ENCODE results near the gene COG4.

Gene COG4

DNA sequence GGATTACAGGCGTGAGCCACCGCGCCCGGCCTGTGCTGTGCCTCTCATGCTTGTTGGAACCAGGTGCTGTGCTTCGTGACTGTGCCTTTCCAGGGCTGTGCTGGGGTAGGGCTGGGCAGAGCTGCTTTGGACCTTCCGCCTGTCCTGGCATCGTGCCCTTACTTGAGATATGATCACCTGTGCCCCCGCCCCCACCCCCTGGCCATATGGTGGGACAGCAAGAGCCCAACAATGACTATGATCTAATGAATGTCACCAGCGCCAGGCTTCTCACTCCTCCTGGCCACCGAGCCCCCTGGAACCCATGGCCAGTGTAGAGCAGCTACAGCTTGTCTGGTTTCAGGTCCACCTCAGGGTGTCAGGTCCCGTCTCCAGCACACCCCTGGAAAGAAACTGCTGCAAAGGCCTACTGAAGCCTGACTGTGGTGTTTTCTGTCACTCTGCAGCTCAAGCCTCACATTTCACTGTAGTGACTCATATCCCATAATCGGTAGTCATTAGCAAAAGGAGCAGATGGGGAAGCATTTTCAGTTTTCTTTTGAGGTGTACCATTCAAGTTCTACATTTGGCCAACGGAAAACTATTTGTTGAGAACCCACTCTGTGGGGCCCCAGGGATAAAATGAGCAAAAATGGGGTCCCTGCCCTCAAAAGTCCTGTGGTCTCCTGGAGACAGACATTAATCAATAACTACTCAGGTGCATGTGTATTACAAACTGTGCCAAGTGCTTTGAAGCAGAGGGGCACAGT is 46.9 kb downstream of the COG4 start:
- peak; percentile 95 for DNase-seq

DNA sequence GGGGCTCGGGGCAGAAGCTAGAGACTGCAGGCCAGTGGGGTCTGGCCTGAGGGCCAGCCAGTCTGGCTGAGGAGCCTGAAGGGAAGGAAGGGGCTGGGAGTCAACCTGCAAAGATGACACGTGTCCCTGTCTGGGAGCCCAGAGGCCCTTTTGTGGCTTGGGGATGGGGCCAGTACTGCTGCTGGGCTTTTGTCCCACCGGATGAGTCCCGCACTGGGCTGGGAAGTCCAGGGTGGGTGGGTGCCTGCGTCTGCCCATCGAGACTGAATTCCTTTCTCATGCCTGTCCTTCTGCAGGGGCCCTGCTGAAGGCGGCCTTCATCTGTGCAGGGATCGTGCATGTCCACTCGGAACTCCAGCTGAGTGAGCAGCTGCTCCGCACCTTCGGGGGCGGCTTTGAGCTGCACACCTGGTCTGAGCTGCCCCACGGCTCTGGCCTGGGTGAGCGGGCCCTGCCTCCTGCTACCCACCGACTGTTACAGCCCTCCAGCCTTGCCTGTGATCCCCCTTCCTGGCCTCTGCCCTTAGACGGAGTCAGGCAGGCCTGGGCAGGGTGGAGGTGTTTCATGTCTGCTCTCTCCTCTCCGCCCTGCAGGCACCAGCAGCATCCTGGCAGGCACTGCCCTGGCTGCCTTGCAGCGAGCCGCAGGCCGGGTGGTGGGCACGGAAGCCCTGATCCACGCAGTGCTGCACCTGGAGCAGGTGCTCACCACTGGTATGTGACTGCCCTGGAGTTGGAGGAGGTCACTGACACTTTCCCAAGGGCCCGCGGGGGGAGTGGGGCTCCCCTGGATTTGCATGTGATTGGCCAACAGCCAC is 48.1 kb downstream of the COG4 start:
- no peak for DNase-seq

DNA sequence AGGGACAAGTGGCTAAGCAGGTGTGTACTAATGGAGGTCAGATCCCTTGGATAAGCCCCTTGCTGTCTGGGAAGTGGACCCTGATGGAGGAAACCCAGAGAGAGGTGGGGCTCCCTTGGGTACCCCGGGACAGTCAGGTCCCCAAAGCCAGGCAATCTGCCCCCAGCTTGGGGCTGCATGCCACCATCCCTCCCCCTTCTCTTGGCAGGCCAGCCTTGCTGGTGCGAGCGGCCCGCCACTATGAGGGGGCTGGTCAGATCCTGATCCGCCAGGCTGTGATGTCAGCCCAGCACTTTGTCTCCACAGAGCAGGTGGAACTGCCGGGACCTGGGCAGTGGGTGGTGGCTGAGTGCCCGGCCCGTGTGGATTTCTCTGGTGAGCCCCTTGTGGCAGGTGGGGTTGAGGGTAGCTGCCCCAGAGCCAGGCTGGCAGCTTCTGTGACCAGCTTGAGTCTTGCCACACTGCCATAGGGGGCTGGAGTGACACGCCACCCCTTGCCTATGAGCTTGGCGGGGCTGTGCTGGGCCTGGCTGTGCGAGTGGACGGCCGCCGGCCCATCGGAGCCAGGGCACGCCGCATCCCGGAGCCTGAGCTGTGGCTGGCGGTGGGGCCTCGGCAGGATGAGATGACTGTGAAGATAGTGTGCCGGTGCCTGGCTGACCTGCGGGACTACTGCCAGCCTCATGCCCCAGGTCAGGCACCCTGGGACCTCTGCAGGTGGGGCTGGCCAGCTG is 48.9 kb downstream of the COG4 start:
- DNase-seq: no peak

DNA sequence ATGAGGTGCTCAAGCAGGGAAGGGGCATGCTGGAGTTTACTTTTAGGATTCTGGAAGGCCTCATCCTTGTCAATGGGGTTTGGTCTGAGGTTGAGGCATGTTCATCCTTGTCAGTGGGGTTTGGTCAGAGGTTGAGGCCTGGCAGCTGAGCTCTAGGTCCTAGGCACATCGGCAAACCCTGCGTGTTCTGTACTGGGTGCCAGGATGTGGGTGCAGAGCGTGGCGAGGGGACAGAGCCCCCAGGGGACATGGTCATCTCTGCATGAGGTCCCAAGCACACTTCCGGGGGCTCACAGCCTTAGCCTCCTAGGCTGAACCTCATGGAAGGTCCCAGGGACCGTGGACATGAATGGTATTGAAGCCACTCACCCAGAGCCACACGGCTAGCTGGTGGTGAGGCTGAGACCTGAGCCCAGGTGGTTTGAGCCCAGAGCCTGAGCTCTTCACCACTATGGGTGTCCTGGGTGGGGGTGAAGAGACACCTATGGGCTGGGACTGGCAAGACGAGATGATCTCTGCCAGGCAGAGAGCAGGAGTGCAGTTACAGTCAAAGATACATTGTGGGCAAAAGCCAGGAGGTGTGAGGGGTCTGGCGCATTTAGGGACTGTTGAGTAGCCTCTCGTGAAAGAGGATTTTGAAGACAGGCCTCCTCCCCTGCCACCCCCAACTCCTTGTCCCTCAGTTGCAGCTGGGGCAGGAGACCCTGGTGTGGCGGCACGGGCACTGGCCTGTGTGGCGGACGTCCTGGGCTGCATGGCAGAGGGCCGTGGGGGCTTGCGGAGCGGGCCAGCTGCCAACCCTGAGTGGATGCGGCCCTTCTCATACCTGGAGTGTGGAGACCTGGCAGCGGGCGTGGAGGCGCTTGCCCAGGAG is 49.7 kb downstream of the COG4 start:
- no peak for DNase-seq

DNA sequence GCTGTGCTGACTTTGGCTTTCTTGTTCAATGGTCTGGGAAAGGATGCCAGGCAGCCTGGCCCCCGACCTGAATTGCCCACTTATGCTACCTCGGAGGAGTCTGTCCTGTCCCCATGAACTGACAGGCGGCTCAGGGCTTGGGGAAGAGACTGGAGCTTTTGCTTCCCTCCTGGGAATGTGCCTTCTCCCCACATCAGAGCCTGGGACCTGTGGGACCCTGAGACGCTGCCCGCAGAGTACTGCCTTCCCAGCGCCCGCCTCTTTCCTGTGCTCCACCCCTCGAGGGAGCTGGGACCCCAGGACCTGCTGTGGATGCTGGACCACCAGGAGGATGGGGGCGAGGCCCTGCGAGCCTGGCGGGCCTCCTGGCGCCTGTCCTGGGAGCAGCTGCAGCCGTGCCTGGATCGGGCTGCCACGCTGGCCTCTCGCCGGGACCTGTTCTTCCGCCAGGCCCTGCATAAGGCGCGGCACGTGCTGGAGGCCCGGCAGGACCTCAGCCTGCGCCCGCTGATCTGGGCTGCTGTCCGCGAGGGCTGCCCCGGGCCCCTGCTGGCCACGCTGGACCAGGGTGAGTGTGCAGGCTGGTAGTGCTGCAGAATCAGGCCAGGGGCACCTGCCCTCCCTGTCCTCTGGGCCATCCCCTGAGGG is 50.4 kb downstream of the COG4 start:
- no peak for DNase-seq

DNA sequence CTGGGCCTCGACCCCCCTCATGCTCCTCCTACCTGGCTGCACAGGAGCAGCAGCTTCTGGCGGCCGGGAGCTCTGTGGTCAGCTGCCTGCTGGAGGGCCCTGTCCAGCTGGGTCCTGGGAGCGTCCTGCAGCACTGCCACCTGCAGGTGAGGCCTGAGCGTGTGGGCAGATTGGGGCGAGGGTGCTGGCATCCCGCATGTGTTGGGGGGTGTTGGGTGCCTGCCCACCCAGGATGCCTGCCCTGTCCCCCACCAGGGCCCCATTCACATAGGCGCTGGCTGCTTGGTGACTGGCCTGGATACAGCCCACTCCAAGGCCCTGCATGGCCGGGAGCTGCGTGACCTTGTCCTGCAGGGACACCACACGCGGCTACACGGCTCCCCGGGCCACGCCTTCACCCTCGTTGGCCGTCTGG is 52.4 kb downstream of the COG4 start:
- DNase-seq: no peak

DNA sequence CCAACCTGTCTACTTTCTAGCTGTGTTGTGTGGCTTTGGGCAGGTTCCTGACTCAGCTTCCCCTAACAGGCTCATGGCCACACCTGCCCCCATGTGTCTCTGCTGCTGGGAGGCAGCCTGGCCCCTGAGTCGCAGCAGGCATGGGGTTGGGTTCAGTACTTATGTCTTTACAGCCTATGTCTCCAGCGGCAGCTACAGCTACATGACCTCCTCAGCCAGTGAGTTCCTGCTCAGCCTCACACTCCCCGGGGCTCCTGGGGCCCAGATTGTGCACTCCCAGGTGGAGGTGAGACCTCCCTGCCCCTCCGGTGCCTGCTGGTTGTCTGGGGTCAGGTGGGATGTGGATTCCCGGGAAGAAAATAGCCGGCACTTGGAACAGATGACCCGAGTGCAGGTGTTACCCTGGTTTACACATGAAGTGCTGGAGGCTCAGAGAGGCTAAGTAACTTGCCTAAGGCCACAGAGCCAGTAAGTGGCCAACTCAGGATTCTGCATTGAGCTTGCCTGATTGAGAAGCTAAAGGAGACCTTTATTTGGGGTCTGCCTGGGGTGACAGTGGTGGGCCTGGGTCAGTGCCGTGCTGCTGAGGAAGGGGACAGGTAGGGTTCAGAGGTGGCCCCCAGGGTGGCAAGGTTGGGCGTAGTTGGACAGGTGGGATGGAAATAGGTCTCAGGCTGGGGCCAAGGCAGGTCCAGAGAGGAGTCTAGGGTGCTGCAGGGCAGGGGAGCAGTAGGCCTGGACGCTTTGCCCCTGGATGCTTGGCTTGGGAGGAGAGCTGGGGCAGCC is 53.0 kb downstream of the COG4 start:
- DNase-seq: no peak

DNA sequence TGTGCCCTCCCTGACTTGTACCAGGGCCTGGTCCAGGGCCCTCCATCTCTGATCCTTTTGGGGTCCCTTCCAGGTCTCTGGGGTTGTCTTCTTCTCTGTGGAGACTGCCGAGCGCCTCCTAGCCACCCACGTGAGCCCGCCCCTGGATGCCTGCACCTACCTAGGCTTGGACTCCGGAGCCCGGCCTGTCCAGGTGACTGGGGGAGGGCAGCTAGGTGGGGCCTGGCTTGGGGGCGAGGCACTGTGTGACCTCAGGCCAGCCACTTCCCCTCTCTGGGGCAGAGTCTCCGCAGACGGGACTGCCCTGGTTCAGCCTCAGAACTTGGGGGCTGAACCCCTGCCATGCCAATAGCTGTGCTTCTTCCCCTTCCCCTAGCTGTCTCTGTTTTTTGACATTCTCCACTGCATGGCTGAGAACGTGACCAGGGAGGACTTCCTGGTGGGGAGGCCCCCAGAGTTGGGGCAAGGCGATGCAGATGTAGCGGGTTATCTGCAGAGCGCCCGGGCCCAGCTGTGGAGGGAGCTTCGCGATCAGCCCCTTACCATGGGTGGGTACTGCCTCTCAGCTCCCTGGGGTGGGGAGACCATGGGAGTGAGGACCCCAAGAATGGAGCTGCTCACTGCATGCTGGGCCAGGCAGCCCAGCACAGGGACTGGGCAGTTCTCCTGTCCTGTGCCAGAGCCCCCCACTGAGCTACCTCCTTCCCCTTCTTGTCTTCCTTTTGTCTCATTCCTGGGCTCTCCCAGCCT is 54.4 kb downstream of the COG4 start:
- no peak for DNase-seq

DNA sequence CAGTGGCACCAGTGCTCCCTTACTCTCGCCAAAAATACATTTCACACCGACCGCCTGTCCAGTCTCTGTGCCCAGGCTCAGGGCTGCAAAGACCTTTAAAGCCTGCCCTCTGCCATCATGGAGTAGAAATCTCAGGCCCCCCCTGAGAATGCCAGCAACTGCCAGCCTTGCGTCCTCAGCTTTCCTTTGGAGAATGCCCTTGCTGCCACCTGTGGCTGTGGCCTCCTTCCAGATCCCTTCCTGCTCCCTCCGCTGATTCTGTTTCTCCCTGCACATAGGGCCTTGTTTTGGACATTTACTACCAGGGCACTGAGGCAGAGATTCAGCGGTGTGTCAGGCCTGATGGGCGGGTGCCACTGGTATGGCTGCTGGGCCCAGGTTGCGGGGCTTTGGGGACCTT is 55.7 kb downstream of the COG4 start:
- DNase-seq: no peak

DNA sequence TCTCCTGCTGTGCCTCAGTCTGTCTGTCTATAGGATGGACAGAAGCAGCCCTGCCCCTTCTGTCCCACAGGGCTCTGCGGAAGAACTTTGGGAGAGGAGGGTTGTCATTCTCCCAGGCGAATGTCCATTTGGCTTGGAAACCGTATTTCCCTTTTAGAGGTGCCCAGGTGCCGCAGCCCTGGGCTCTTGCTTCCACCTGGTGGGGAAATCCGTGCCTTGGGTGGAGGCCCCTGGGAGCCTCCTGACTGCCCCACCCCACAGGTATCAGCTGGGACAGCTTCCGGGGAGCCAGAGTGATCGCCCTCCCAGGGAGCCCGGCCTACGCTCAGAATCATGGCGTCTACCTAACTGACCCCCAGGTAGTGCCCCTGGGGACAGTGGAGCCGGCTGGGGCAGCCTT is 56.2 kb downstream of the COG4 start:
- DNase-seq: no peak

DNA sequence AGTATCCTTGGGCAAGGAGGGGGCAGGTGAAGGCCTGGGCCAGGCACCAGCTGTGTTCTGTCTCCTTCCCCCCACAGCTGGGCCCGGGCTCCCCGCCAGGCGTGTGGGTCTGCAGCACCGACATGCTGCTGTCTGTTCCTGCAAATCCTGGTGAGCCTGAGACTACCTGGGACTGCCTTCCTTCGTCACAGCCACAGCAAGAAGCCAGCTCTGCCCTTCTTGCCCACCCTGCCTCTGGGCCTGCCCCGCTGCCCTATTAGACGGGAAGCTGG is 56.6 kb downstream of the COG4 start:
- DNase-seq: no peak

DNA sequence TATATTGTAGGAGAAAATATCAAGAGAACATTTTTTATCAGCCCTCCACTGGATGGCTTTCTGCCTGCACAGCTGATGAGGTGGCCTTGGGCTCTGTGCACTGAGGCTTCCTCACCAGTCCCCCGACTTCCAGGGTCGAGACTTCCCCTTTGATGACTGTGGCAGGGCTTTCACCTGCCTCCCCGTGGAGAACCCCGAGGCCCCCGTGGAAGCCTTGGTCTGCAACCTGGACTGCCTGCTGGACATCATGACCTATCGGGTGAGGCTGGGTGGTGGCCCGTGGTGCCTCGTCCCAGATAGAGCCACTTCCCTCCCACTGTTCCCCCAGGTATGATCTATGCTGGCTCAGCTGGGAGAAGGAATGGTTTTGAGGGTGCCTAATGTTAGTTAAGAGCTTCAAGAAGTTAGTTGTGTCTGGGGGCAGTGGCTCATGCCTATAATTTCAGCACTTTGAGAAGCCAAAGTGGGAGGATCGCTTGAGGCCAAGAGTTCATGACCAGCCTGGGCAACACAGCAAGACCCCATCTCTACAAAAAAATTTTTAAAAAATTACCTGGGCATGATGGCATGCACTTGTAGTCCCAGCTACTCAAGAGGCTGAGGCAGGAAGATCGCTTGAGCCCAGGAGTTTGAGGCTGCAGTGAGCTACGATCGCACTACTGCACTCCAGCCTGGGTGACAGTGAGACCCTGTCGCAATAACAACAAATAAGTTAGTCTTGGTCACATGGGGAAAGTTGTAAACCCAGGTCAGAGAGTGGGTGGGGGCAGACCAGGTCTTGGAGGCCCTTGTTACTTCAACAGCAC is 57.2 kb downstream of the COG4 start:
- no peak for DNase-seq

DNA sequence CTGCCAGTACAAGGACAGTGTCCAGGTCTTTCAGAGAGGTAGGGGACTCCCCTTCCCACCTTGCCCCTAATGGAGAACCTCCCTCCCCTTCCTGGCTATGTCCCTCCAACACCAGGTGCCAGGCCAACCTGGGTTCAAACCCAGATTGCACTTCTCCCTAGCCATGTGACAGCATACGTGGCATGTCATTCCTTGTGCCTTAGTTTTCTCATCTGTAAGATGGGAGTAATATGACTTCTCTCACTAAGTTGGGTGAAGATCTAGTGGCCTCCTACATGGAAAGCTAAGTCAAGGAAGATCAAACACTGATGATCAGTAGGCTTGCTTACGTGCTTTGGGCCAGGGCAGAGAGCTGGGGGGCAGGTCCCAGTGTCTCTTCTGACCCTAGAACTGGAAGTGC is 60.1 kb downstream of the COG4 start:
- no peak for DNase-seq

DNA sequence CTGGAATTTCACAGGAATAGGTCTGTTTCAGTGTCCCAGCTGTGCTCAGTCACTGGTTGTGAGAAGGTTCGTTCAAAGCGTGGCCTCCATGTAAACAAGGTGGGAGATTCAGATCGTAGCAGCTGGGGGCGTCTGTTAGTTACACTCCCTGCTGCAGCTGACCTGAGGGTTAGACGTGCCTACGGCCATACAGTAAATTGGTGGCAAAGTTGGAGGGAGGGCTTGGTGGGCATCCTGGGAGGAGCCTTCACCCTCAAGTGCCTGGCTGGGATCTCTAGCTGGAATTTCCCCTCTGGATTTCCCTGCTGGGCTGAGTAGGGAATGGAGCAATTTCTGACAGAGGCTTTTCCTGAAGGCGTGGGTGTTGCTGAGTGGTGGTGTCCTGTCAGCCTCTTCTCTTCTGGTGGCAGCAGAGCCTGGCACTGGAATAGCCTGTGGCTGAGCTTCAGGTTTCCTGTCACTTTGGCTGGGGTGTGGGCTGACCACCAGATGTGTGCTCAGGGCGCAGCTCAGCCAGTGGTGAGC is 62.6 kb downstream of the COG4 start:
- peak; percentile 9 for DNase-seq

DNA sequence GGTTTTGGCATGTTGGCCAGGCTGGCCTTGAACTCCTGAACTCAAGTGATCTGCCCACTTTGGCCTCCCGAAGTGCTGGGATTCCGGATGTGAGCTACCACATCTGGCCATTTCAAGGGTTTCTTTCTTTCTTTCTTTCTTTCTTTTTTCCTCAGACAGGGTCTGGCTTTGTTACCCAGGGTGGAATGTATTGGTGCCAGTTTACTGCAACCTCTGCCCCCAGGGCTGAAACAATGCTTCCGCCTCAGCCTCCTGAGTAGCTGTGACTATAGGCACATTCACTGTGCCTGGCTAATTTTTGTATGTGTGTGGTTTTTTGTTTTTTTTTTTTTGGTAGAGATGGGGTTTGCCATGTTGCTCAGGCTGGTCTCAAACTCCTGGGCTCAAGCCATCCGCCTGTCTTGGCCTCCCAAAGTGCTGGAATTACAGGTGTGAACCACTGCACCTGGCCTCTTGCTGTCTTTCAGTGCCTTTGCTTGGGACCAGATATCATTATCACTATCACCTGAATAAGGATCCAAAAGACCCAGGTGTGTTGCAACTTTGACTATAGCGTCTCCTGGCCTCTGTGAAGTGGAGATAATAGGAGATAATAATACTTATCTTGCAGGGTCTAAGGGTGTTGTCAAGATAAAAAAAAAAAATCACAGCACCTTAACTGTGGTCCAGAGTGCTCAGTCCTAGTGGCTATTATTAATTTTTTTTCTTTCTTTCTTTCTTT is 65.7 kb downstream of the COG4 start:
- no peak for DNase-seq

DNA sequence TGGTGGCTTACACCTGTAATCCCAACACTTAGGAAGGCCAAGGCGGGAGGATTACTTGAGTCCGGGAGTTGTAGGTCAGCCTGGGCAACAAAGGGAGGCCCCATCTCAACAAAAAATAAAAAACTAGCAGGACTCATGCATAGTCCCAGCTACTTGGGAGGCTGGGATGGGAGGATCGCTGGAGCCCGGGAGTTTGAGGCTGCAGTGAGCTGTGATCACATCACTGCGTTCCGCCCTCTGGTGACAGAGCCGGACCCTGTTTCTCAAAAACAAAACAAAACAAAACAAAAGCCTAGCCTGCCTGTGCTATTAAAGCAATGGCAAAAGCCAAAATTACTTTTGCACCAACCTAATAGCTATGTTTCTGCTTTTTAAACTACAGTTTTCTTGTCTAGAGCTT is 67.4 kb downstream of the COG4 start:
- no peak for DNase-seq

DNA sequence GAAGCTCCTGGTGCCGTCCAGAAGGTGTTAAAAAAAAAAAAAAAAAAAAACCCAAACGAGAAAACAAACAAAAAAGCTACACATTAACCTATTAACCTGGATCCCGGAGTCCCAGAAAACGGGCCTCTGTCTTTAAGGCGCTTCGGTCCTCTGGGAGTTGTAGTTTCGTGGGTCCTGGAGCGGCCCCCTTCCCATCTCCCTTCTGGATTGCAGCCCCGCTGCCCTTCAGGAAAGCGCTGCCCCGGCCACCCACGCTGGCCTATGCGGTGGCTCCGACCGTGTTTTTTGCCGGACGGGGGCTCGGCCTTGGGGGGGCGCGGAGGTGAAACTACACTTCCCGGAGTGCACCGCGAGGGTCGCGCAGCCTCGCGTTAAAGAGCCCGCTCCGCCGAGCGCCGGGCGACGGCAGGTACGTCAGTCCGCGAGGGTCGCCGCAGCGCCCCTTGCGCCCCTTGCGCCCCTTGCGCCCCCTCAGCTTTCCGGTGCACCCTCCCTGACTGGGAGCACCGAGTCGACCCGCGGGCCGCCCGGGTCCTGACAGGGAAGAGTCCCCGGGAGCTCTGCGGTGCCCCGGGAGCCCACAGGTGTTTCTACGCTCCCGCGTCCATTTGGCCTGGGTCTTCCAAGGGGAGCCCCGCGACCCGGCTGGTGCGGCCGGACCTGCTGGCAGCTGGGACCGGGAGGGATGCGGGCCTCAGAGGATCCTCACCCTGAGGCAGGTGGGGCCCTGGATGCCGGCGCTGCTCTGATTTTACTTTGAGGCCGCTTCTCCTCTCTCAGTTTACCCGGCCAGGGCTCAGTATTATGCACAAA is 68.9 kb downstream of the COG4 start, which contains the start of gene FCSK:
FCSK (plus strand) TSS at position 374 of the 813 bp plus-strand sequence. CDS start 8,596 bp downstream, outside the sequence.
- peak; percentile 32 for DNase-seq

DNA sequence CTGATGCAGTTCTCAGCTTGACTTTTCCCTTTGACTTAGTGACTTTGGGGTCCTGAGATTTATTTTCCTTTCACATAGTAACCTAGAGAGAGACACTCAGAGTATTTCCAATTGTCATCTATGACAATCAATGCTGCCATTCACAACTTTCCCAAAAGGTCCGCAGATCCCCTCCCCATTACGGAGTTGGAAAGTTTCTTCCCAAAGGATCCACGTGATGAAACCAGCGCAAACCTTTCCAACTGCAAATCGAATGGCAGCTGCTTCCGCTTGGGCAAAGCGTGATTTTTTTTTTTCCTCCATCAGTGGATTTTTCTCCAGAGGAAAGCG is 69.5 kb downstream of the COG4 start:
- no peak for DNase-seq

Data from MV-4-11 (cell line).